Heart right ventricle (tissue), 16 donors: ENCODE data around the gene ZNF660. TPM values are rescaled to one million over a fixed set of nuclear protein-coding genes. Genes with fewer than 3 reads are reported as not detected.
A peak's percentile ranks its signal among the peaks of the same experiment; 100 is the strongest.
"Not testable (repeated sequence)": the region's sequence is repeated elsewhere in the genome, so short reads cannot be mapped to it uniquely, and the experiment has no call there.

Experiments used
- ATAC-seq, 8 donors: fragments of 200-7000 bp; cut with Tn5 transposase; one replicate each; pipeline ENCODE4 v1.9.1; 2020; ENCODE audit warnings: mild to moderate bottlenecking in 8 of 8, moderate library complexity in 8 of 8, moderate number of reproducible peaks in 1 of 8
- DNase-seq, 2 donors: peaks; one replicate each; pipeline ENCODE4 v3.0.0-alpha.2; 2020
- H3K27ac ChIP-seq, 10 donors: fragments of 200-600 bp; sonication (generic) in 2 of 10; one replicate each; pipeline versions ENCODE4 v1.5.0 to v1.8.0; 2020 to 2022; ENCODE audit warnings: mild to moderate bottlenecking in 3 of 10
- H3K27me3 ChIP-seq, 7 donors: fragments of 200-600 bp; one replicate each; pipeline ENCODE4 v1.8.0; 2021 to 2022; ENCODE audit warnings: mild to moderate bottlenecking in 2 of 7
- H3K36me3 ChIP-seq, 9 donors: fragments of 200-600 bp; sonication (generic) in 1 of 9; one replicate each; pipeline versions ENCODE4 v1.5.0 to v1.8.0; 2020 to 2022; ENCODE audit warnings: mild to moderate bottlenecking in 2 of 9
- H3K4me1 ChIP-seq, 9 donors: fragments of 200-600 bp; sonication (generic) in 1 of 9; one replicate each; pipeline versions ENCODE4 v1.5.0 to v1.8.0; 2020 to 2022; ENCODE audit warnings: mild to moderate bottlenecking in 4 of 9
- H3K4me3 ChIP-seq, 10 donors: fragments of 200-600 bp; sonication (generic) in 2 of 10; one replicate each; pipeline versions ENCODE4 v1.5.0 to v1.8.0; 2020 to 2022; ENCODE audit warnings: mild to moderate bottlenecking in 7 of 10, moderate library complexity in 2 of 10
- H3K9me3 ChIP-seq, 11 donors: fragments of 200-600 bp in 10 of 11; sonication (generic) in 2 of 11; one replicate each; pipeline versions ENCODE4 v1.5.0 to v1.8.0; 2013 to 2022; ENCODE audit warnings: mild to moderate bottlenecking in 2 of 11, control low read depth in 1 of 11, moderate library complexity in 1 of 11
- WGBS, 2 donors: extraction: QIAGEN DNeasy Blood & Tissue Kit; methylation state at CpG; one replicate each; pipeline ENCODE4 v1.1.7; 2013; ENCODE audit warnings: inconsistent platforms in 1 of 2; 5-methylcytosine and 5-hydroxymethylcytosine counted together
- intact Hi-C, 10 donors: fragments of 100-400 bp; cut with DNase I; formaldehyde crosslinking; loops; one replicate each; pipeline versions ENCODE4 v1.11.1 to v1.14.2; 2022
- polyA plus RNA-seq, 2 donors: library from polyadenylated mRNA; stranded (reverse); fragments of 200-250 nt; gene quantifications; one replicate each; pipeline ENCODE4 v1.2.3, GENCODE V29; 2013
- total RNA-seq, 10 donors: library from RNA; stranded (reverse); fragmentation: NEBNext Ultra II Directional in 3 of 10; extraction: Animal tissue kit (Norgen Biotek cat#: 25700) in 3 of 10; gene quantifications; one replicate each; pipeline versions ENCODE4 v1.2.1 to v1.2.4, GENCODE V29; 2021 to 2023
- TF ChIP-seq, protein P1 (sequence below), 9 donors: fragments of 200-600 bp; sonication (generic) in 2 of 9; IDR thresholded peaks; one replicate each; pipeline versions ENCODE4 v1.5.0 to v1.8.0; 2021 to 2022; ENCODE audit warnings: antibody characterized with exemption in 9 of 9, mild to moderate bottlenecking in 5 of 9, moderate library complexity in 1 of 9
- donor health status: Arrhythmogenic right ventricular cardiomyopathy.
- donor health status: ischemic (EF 13 %, LVEDD 7.1; RV severe dilation, severe dysfunction).
- donor health status: healthy with polysubstance abuse.
- donor health status: DM: no; HTN: yes; CAD: no.
- donor health status: DM: no; HTN: no; CAD: no.
- donor health status: ischemic (EF 25% LVEDD 6.9; RV normal size, moderate dysfunction).
- donor health status: ischemic (EF 25% LVEDD 5.7; RV mildly dilated, moderate dysfunction).
- donor health status: healthy.
- donor health status: DM: yes; HTN: yes; CAD: no.
- donor health status: Ischemic cardiomyopathy.
- donor health status: ischemic (EF 35%, LVEDD 5.7; RV mildly dilated, moderate dysfunction).
- donor health status: nonischemic (EF 11% LVEDD 7.7; RV severe dilation, severe dysfunction).
- donor health status: DM: yes; HTN: yes; CAD: no.
- donor health status: PGD.
- donor health status: ischemic (EF 29% LVEDD 5.4; RV normal size, mild dysfunction).
- donor health status: nonischemic (EF 23%, LVEDD 6.1; RV moderate dilation, normal function).

ZNF660 gene
- total and polyA plus RNA-seq, 12 donors, result 0.41 to 2.5 (median 1.2) TPM

DNA sequence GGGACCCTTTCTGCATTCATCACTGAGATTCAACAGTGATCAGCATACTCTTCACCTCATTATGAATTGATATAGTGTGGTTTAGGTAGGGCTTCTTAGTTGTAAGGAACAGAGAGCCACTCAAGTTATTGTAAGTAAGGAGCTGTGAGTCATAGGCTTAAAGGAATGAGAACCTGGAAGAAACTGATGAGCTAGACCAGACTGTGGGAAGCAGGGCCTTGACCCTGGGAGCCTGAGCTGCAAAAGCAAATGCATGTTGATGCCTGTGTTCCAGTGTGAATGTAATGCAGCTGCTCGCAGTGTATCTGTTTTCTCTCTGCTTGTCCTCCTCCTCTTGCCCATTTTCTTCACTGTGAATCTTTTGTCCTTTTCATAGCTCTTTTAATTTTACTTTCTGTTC, 16.2 kb upstream of the ZNF660 start:
- Histone ChIP-seq H3K36me3 (peaks cover 0 to 76% (median 25%) of the 10 kb centered on the region in 9 donors), H3K9me3 (peaks cover 0 to 51% (median 10%) of the 10 kb centered on the region in 11 donors), H3K27ac (no peak overlapping the region), H3K4me3 (no peak overlapping the region), H3K27me3 (no peaks in the 10 kb centered on the region), H3K4me1 (no peaks in the 10 kb centered on the region)
- DNase-seq, result no peak
- intact Hi-C loops, result no loop called here
- WGBS, 2 donors, result 97 to 100% methylated on average over 1 of the region's 1 CpG
- TF ChIP-seq, protein P1, sequence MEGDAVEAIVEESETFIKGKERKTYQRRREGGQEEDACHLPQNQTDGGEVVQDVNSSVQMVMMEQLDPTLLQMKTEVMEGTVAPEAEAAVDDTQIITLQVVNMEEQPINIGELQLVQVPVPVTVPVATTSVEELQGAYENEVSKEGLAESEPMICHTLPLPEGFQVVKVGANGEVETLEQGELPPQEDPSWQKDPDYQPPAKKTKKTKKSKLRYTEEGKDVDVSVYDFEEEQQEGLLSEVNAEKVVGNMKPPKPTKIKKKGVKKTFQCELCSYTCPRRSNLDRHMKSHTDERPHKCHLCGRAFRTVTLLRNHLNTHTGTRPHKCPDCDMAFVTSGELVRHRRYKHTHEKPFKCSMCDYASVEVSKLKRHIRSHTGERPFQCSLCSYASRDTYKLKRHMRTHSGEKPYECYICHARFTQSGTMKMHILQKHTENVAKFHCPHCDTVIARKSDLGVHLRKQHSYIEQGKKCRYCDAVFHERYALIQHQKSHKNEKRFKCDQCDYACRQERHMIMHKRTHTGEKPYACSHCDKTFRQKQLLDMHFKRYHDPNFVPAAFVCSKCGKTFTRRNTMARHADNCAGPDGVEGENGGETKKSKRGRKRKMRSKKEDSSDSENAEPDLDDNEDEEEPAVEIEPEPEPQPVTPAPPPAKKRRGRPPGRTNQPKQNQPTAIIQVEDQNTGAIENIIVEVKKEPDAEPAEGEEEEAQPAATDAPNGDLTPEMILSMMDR (IDR thresholded peaks at IDR 0.05), result no peak
- ATAC-seq, result no peak

DNA sequence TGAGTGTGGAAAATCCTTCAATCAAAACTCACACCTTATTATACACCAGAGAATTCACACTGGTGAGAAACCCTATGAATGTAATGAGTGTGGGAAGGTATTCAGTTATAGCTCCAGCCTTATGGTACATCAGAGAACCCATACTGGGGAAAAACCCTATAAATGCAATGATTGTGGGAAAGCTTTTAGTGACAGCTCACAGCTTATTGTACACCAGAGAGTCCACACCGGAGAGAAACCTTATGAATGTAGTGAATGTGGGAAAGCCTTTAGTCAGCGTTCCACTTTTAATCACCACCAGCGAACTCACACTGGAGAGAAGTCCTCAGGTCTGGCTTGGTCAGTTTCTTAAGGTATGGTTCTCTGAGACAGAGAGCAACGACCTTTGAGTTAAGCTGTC, 13.7 kb upstream of the ZNF660 start:
- no peak overlapping the region for H3K27ac ChIP-seq
- H3K4me3 ChIP-seq, result no peak overlapping the region

DNA sequence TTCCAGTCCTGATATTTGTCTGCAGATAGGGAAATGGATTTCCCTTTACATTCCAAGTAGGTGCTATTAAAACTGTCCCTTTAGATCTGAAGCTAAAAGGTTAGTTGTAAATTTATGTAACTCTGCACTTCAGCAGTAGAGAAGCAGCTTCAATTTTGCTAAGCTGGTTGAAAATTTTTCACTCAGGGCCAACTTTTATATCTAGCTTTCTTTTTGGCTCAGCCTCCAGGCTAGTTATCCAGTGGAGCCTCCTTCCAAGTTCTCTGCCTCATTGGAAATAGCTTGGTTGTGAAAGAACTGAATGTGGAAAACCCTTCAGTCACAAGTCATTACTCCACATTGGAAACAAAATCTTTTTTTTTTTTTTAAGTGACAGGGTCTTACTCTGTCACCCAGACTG, 8.2 kb upstream of the ZNF660 start:
- ATAC-seq, result peak in 1 of 8 donors; percentile 60
- Histone ChIP-seq H3K27me3 (no peaks in the 10 kb centered on the region), H3K9me3 (peaks cover 0 to 43% (median 0%) of the 10 kb centered on the region in 11 donors), H3K4me3 (no peak overlapping the region), H3K27ac (no peak overlapping the region), H3K36me3 (peaks cover 0 to 13% (median 0%) of the 10 kb centered on the region in 9 donors), H3K4me1 (peaks cover 0 to 7% (median 0%) of the 10 kb centered on the region in 9 donors)
- DNase-seq, result no peak
- intact Hi-C loops, result no loop called here
- TF ChIP-seq, protein P1 (IDR thresholded peaks at IDR 0.05), result no peak

More for the DNA sequence above, 13.7 kb upstream of the ZNF660 start:
- WGBS, 2 donors, result 92 to 98% methylated on average over 4 of the region's 4 CpGs
- H3K9me3 ChIP-seq, result peaks cover 0 to 67% (median 10%) of the 10 kb centered on the region in 11 donors
- H3K4me1 ChIP-seq, result no peaks in the 10 kb centered on the region
- no peak for ATAC-seq
- intact Hi-C loops, result no loop called here
- no peak for DNase-seq
- TF ChIP-seq, protein P1 (IDR thresholded peaks at IDR 0.05), result no peak
- peaks cover 0 to 60% (median 25%) of the 10 kb centered on the region in 9 donors for H3K36me3 ChIP-seq
- no peaks in the 10 kb centered on the region for H3K27me3 ChIP-seq

GRCh38 chr3:44577354-44577952, 7.3 kb upstream of the ZNF660 start:
- peak in 5 of 8 donors; percentile 21 to 57 (median 33) for ATAC-seq

GRCh38 chr3:44578316-44578715, 6.4 kb upstream of the ZNF660 start:
- H3K27ac ChIP-seq, DNase-seq, H3K36me3 ChIP-seq, intact Hi-C loops, ATAC-seq, H3K4me3 ChIP-seq, H3K27me3 ChIP-seq, H3K4me1 ChIP-seq: not testable (repeated sequence)
- H3K9me3 ChIP-seq, result peaks cover 0 to 31% (median 0%) of the 10 kb centered on the region in 11 donors
- 97 to 98% methylated on average over 22 of the region's 22 CpGs for WGBS, 2 donors

More at GRCh38 chr3:44577354-44577952, 7.3 kb upstream of the ZNF660 start:
- H3K36me3 ChIP-seq, H3K4me1 ChIP-seq, H3K27ac ChIP-seq, DNase-seq, H3K27me3 ChIP-seq, intact Hi-C loops, H3K4me3 ChIP-seq: not testable (repeated sequence)
- peaks cover 0 to 38% (median 0%) of the 10 kb centered on the region in 11 donors for H3K9me3 ChIP-seq
- WGBS, 2 donors, result 77 to 80% methylated on average over 11 of the region's 11 CpGs

- DNase-seq, H3K27ac ChIP-seq, H3K27me3 ChIP-seq, H3K4me1 ChIP-seq, H3K4me3 ChIP-seq, H3K36me3 ChIP-seq, intact Hi-C loops: not testable (repeated sequence)
- ATAC-seq, result peak in 1 of 8 donors; percentile 48
- WGBS, 2 donors, result 96 to 98% methylated on average over 37 of the region's 37 CpGs
- H3K9me3 ChIP-seq, result peaks cover 0 to 24% (median 0%) of the 10 kb centered on the region in 11 donors
Measured at GRCh38 chr3:44578924-44579515, 5.7 kb upstream of the ZNF660 start.

DNA sequence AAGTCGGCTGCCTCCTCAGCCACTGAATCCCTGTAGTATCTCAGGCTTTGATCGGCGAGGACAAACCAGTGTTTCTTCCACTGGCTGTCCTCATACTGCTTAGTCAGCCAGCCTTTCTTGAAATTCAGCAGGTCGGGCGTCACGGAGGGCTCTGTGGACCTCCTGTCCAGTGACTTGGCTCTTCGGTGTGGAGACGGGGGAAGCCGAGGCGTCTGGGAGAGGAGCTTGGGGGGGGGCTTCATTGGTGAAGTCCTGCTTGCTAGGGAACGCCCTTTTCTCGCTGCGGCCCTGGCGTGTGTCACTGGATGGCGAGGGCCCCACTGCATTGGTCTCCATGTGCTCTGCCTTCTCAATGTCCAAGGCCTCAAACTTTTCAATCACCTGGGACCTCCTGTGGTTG, 5.0 kb upstream of the ZNF660 start:
- Histone ChIP-seq H3K4me1 (peaks cover 0 to 10% (median 6%) of the 10 kb centered on the region in 9 donors), H3K9me3 (peaks cover 0 to 17% (median 0%) of the 10 kb centered on the region in 11 donors)
- H3K4me3 ChIP-seq, DNase-seq, H3K27me3 ChIP-seq, H3K36me3 ChIP-seq, ATAC-seq, H3K27ac ChIP-seq, intact Hi-C loops: not testable (repeated sequence)
- whole genome bisulfite sequencing, 2 donors, result 97 to 99% methylated on average over 15 of the region's 15 CpGs

GRCh38 chr3:44580971-44581370, 3.8 kb upstream of the ZNF660 start:
- DNase-seq, H3K27ac ChIP-seq, ATAC-seq, H3K27me3 ChIP-seq, H3K4me3 ChIP-seq, intact Hi-C loops, H3K36me3 ChIP-seq: not testable (repeated sequence)
- Histone ChIP-seq H3K4me1 (peaks cover 0 to 20% (median 10%) of the 10 kb centered on the region in 9 donors), H3K9me3 (peaks cover 0 to 12% (median 0%) of the 10 kb centered on the region in 11 donors)
- WGBS, 2 donors, result 34 to 46% methylated on average over 35 to 62 of the region's 62 CpGs
